Ramos (cell line): ENCODE measurements around the gene CDH13.

ENCODE experiments used
- in situ Hi-C: fragments of 300-500 bp; cut with MboI; formaldehyde crosslinking; loops from one replicate; pipeline ENCODE4 v1.14.3; 2022; ENCODE audit warnings: low sequenced_read_pairs; ENCODE audit not compliant: unreplicated experiment

Gene CDH13

DNA sequence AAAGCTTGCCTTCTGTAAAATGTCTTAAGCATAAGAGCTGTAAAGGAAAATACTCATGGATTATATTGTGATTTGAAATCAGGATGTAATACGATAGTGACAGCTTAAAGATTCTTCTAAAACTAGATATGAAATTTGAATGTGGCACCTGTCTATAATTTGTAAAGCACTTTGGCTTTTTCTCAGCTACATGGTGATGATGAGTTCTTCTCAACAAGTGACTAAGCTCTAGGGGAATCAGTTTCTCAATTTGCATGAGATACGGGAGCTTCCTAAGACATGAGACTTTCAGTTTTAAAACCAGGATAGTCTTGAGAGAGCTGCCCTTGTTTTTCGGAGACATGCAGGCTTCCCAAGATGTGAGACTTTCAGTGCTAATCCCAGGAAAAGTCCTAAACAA is 439.2 kb downstream of the CDH13 start:
- in situ Hi-C loops: no loop called here

- in situ Hi-C loops: no loop called here
Observed at GRCh38 chr16:83066881-83067280, 440.1 kb downstream of the CDH13 start.

DNA sequence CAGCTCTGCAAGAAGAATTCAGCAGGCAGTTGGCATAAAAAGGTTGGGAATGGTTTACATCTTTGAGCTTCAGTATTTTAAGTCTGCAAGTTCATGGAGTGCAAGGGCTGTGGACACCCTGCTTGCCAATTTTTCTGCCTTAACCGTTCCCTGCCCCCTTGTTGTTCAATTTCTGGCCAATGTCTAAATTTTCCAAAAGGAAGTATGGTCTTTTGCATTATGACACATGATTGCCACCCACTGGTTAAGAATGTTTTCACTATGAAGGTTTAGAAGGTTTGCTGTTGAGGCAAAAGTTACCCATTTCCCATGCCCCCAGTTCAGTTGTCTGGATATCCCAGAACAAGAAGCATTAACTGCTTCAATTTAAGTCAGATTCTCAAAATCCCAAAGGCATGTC is 441.9 kb downstream of the CDH13 start:
- in situ Hi-C loops: no loop called here

DNA sequence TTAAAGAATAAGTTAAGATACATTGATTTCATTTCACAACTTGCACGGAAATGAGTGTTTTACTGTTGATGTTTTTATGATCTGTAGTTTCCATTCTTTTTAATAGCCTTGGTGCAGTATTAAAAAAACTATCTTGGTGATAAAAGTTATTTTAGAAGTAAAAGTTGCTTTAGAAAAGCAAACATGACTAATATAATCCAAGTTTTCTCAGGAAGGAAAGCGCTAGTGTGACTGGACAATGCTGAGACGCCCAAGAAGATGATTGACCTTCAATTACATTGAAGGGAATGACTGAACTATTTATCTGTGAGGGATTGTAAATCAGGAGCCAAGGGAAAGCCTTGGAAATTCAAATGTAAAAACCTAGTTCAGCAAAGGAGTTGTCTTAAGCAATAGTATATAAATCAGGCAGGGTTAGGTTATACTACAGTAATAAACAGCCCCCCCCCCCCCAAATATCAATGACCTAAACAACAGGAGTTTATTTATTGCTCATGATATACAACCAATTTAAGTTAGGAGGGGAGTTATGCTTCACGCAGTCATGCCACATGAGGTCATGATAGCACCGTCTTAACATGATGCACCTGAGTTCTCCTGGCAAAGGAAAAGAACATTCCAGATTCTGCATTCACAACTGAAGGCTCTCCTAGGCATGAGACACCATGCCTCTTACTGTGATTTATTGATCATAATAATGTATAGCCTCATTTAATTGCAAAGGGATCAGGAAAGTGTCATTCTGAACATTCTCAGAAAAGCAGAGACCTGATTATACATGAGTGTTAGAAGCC is 443.8 kb downstream of the CDH13 start:
- in situ Hi-C loops: no loop called here

GRCh38 chr16:83075956-83076355 is 449.2 kb downstream of the CDH13 start:
- in situ Hi-C loops: no loop called here

- in situ Hi-C loops: no loop called here
Observed at GRCh38 chr16:83083361-83083760, 456.6 kb downstream of the CDH13 start.

- in situ Hi-C loops: no loop called here
Observed at GRCh38 chr16:83085660-83086059, 458.9 kb downstream of the CDH13 start.

GRCh38 chr16:83095941-83096692 is 469.3 kb downstream of the CDH13 start:
- in situ Hi-C loops: no loop called here

GRCh38 chr16:83098536-83098935 is 471.8 kb downstream of the CDH13 start:
- in situ Hi-C loops: no loop called here

DNA sequence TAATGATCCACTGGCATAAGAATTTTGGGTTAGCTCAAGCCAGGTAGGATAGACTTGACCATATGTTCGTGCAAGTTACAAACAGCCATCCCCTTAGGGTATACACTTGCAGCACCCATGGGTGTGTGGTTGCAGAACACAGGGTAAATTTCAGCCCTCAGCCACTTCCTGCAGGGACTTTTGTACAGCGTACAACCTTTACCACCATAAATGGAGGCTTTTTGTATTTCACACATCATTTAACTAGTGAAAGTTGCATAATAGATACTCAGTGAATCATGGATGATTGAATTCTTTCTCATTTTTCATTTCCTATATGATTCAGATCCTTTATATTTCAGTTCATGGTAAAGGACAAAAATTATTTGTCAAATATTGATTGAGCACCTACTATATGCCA is 473.9 kb downstream of the CDH13 start:
- in situ Hi-C loops: no loop called here

DNA sequence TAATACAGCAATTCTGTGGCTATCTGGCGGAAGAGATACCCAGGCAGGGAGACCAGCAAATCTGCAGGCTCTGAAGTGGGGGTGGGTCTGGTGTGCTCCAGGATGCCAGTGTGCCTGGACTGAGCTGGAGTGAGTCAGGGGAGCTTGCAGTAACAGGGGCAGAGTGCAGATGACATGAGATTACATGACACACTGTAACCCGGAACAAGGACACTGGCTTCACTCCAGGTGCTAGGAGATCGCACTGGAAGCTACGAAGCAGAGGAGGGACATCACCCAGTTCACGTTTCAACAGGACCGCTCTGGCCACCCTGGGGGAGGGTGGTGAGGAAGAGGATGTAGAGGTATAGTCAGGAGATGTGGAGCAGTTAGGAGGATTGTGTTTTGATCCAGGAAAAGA is 475.6 kb downstream of the CDH13 start:
- in situ Hi-C loops: no loop called here

DNA sequence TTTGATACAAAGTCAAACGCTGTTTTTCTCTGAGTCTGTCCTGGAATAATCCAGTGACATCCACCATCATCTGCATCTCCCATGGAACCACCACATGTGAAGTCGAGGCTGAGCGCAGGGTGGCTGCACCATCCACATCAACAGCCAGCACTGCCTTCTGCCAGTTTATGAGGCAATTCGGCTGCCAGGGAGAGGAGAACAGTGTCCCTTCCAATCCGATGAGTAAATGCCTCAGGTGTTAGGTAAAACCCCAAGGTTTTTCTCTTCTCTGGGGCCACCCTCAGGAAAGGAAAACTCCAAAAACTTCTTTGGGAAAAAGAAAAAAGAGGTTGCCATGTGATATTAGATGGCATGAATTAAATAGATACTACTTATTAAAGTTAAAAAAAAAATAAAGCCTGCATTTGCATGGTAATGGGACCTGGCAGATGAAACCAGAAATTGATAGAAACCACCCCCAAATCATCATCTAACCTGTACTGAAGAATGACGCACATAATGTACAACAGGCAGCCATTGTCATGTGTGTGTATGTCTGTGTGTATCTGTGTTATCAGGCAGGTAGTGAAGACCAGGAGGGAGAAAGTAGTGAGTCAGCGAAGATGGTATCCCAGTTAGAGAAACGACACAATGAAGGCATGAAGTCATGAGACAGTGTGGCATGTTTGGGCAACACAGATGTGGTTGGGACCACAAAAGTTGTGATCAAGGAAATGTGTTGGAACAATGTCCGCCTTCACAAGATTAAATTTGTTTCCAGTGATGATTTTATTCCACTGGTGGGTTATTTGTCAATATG is 478.7 kb downstream of the CDH13 start:
- in situ Hi-C loops: no loop called here

DNA sequence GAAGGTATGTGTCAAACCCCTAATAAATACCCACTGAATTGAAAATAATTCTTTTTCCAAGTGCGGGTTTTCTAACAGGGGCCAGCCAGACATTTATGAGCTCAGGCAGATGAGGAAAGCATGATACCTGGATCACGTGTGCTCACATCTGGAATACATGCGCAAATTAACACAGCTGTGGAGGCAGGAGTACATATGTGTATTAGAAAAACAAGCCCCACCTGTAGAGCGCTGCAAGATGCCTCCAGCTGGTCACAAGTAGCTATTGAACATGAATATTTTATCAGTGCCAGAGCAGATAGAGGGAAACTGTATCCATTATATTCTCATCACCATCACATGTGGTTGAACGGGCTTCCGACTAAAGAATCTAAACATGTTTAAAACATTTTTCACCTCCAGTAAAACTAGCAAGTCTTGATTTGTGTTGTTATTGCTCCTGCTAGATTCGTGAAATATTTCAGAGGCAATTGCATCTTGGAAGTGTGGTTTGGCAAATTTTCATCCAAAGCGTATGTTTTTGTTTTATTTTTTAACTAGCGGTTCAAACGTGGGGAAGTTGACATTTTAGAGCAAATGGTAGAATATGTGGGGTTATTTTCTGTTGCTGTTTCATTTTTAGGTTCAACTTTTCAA is 482.8 kb downstream of the CDH13 start:
- in situ Hi-C loops: no loop called here

GRCh38 chr16:83110269-83110668 is 483.5 kb downstream of the CDH13 start:
- in situ Hi-C loops: no loop called here

DNA sequence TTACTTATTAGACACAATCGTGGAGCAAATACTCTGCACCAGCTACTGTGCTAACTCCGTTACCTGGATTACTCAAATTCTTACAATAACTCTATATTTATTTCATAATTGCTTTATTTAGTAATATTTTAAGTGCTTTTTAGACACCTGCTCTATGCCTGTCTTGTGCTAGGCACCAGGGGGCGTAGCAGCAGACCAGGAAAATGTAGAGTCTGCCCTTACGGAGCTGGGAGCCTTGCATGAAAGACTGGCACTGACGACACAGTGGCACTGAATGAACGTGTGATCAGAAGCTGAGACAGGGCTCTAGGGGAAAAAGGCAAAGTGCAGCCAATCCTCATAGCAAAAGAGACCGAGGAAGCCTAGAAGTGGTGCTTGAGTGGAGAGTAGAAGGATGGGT is 486.5 kb downstream of the CDH13 start:
- in situ Hi-C loops: no loop called here

DNA sequence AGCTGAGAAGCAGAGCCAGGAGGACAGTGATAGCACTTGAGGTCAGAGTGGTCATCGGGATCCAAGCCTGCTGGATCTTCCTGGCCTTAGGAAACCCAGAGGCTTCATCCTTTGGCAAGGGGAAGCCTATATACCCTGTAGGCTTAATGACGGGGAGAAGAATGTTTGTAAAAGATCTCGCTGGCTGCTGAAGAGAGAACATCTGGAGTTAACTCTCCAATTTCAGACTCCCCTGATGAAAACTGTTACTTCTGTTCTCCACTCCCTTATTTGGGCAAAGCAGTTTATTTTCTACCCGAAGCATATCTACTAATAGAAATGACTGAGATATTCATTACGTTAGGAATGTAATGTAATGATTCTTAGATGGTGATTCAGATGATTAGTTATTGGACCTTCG is 487.0 kb downstream of the CDH13 start:
- in situ Hi-C loops: no loop called here

- in situ Hi-C loops: no loop called here
Observed at GRCh38 chr16:83115491-83116232, 488.9 kb downstream of the CDH13 start.

DNA sequence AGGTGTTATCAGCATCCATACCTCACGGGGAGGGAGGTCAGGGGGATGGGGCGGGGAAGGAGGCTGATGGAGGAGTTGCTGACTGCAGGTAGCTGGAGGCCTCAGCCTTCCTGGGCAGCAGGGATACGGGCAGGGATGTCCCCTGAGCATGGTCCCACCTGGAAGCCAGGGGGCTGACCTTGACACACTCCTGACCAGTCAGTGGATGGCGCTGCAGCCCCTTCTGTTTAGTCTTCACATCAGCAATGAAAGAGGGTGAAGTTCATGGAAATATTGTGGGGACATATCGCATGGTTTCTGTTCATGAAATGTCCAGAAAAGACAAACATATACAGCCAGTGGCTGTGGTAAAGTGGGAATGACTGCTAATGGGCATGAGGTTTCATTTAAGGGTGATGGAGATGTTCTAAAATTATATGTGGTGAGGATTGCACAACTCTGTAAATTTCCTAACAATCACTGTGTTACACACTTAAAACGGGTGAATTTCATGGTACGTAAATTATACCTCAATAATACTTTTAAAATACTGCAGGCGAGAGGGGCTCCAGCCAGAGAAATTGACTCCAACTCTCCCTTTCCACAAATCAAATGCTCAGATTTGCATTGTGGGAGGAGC is 489.6 kb downstream of the CDH13 start:
- in situ Hi-C loops: no loop called here

- in situ Hi-C loops: no loop called here
Observed at GRCh38 chr16:83117810-83118209, 491.0 kb downstream of the CDH13 start.
